Measurements from ENCODE around the gene KRT82.

Gene KRT82

DNA sequence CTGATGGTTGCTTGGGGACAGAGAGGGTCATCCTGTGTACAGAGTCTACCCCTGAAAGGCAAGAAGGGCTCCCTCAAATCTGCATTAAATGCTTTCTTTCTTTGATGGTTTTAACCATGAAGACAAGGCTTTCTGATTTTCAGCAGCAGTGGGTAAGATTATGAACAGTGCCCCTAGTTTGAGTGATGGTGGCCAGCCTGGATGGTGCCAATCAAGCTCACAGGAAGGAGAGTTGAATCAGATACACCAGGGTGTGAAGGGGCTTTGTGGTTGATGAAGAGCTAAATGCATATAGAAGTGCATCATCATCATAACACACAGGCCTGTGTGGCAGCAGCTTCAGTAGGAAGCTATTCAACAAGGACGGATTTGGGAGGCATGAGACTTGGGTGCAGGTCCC lies 44.6 kb downstream of the KRT82 start:
- DNase-seq (ENCODE audit: extremely low spot score), result no peak
- CTCF ChIA-PET, result interaction anchor here (0.5 to 1.7 kb wide), 7 partner anchors 9 to 205 kb away, joined by 3 to 13 read pairs (median 3); no protein-coding TSS in a partner anchor
- POLR2A ChIA-PET, result no interaction called here

DNA sequence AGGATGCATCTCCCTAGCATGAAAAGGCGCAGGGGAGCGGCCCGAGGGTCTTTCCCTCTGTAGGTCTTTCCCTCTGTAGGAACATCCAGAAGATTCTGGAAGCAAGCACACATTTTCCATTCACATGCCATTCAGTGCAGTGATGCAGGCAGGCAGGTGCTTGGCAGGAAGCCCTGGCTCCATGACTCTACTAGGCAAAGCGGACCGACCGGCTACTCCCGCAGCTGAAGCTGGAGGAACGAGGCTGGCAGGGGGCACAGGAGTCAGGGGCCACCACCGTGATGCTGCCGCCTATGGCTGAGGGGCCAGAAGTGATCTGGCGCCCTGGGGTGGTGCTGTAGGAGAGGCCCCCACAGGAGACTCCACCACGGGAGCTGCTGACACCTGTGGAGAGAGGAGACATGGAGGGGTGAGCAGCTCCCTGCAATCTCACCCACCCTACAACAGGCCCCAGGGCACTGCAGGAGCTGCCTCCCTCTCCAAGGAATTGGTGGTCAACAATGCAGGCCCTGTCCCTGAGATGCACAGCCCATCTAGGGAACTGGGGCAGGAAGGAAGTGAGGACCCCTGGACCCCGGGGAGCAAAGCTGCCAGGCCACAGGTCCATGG lies 45.4 kb downstream of the KRT82 start:
- CTCF ChIA-PET, result interaction anchor here (1.1 to 1.7 kb wide), 3 partner anchors 11 to 204 kb away, joined by 5 to 13 read pairs (median 5); no protein-coding TSS in a partner anchor

More for the DNA sequence above, 44.6 kb downstream of the KRT82 start:
- TF ChIP-seq PKNOX1 (IDR thresholded peaks at IDR 0.05), result no peak
- TF ChIP-seq ZNF384 (IDR thresholded peaks at IDR 0.05), result no peak
- TF ChIP-seq BHLHE40 (IDR thresholded peaks at IDR 0.05; ENCODE audit: borderline replicate concordance), result no peak
- no peak for TF ChIP-seq NFRKB (IDR thresholded peaks at IDR 0.05)
- TF ChIP-seq L3MBTL2 (conservative IDR thresholded peaks at IDR 0.05), result no peak
- no peak for TF ChIP-seq FOXA1 (IDR thresholded peaks at IDR 0.05)
- no peak for TF ChIP-seq ELF4 (IDR thresholded peaks at IDR 0.05)
- TF ChIP-seq SP1 (IDR thresholded peaks at IDR 0.05), result no peak
- no peak for TF ChIP-seq HDGF (IDR thresholded peaks at IDR 0.05; ENCODE audit: borderline replicate concordance)
- TF ChIP-seq LEF1 (IDR thresholded peaks at IDR 0.05; ENCODE audit: borderline replicate concordance), result no peak
- TF ChIP-seq TARDBP (IDR thresholded peaks at IDR 0.05), result no peak
- no peak for TF ChIP-seq SUZ12 (IDR thresholded peaks at IDR 0.05)

DNA sequence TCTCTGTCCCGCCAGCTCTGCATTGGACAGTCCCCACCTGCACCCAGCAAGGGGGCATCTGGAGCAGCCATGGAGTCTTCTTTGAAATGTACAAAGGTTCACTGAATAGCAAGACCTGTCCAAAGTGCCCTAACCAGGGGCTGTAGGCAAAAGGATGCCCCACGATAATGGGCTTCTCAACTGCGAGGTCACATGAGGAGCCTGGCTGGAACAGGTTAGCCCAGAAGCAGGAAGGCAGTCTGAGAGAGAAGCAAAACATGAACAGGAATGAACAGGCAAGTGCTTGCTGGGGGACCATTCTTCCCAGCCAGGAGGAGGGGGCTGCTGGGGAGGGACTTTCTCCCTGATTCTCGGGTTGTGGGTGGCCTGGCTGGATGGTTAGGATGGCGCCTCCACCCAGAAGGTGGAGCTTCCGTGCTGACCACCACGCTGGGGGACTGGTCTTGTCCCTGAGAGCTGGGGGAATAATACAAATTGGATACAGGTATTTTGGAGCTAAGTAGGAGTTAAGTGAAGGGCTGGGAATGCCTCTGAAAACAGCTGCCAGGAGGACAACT lies 46.0 kb downstream of the KRT82 start:
- CTCF ChIA-PET, result no interaction called here
- POLR2A ChIA-PET, result no interaction called here
- DNase-seq (ENCODE audit: extremely low spot score), result no peak
- TF ChIP-seq SUZ12 (IDR thresholded peaks at IDR 0.05) (no peak), ARNT (IDR thresholded peaks at IDR 0.05) (no peak), ELF4 (IDR thresholded peaks at IDR 0.05) (no peak), ZNF384 (IDR thresholded peaks at IDR 0.05) (no peak), L3MBTL2 (conservative IDR thresholded peaks at IDR 0.05) (no peak), HDGF (IDR thresholded peaks at IDR 0.05; ENCODE audit: borderline replicate concordance) (no peak), LEF1 (IDR thresholded peaks at IDR 0.05; ENCODE audit: borderline replicate concordance) (no peak), TARDBP (IDR thresholded peaks at IDR 0.05) (no peak), NFRKB (IDR thresholded peaks at IDR 0.05) (no peak), PKNOX1 (IDR thresholded peaks at IDR 0.05) (no peak)

More for the DNA sequence above, 45.4 kb downstream of the KRT82 start:
- TF ChIP-seq FOXA1 (IDR thresholded peaks at IDR 0.05), result no peak
- TF ChIP-seq CTBP1 (IDR thresholded peaks at IDR 0.05; ENCODE audit: borderline replicate concordance), result no peak
- TF ChIP-seq NFRKB (IDR thresholded peaks at IDR 0.05), result no peak
- TF ChIP-seq PKNOX1 (IDR thresholded peaks at IDR 0.05), result no peak
- TF ChIP-seq FOXM1 (IDR thresholded peaks at IDR 0.05; ENCODE audit: borderline replicate concordance), result no peak
- no peak for TF ChIP-seq LEF1 (IDR thresholded peaks at IDR 0.05; ENCODE audit: borderline replicate concordance)
- no peak for TF ChIP-seq ARNT (IDR thresholded peaks at IDR 0.05)
- TF ChIP-seq ELF4 (IDR thresholded peaks at IDR 0.05), result no peak
- no peak for TF ChIP-seq L3MBTL2 (conservative IDR thresholded peaks at IDR 0.05)
- TF ChIP-seq HDGF (IDR thresholded peaks at IDR 0.05; ENCODE audit: borderline replicate concordance), result no peak
- no peak for TF ChIP-seq ZNF384 (IDR thresholded peaks at IDR 0.05)
- POLR2A ChIA-PET, result no interaction called here
- no peak for DNase-seq (ENCODE audit: extremely low spot score)

GRCh38 chr12:52359621-52360061 lies 46.5 kb downstream of the KRT82 start:
- ChIA-PET POLR2A (no interaction called here), CTCF (no interaction called here)
- no peak for DNase-seq (ENCODE audit: extremely low spot score)
- TF ChIP-seq NFRKB (IDR thresholded peaks at IDR 0.05) (no peak), BHLHE40 (IDR thresholded peaks at IDR 0.05; ENCODE audit: borderline replicate concordance) (no peak), HDGF (IDR thresholded peaks at IDR 0.05; ENCODE audit: borderline replicate concordance) (no peak), PKNOX1 (IDR thresholded peaks at IDR 0.05) (no peak), FOXA1 (IDR thresholded peaks at IDR 0.05) (no peak), FOXM1 (IDR thresholded peaks at IDR 0.05; ENCODE audit: borderline replicate concordance) (no peak), SP1 (IDR thresholded peaks at IDR 0.05) (no peak), L3MBTL2 (conservative IDR thresholded peaks at IDR 0.05) (no peak), ARNT (IDR thresholded peaks at IDR 0.05) (no peak), CTBP1 (IDR thresholded peaks at IDR 0.05; ENCODE audit: borderline replicate concordance) (no peak), TARDBP (IDR thresholded peaks at IDR 0.05) (no peak), LEF1 (IDR thresholded peaks at IDR 0.05; ENCODE audit: borderline replicate concordance) (no peak), ZNF384 (IDR thresholded peaks at IDR 0.05) (no peak), FOXK2 (IDR thresholded peaks at IDR 0.05) (no peak), SUZ12 (IDR thresholded peaks at IDR 0.05) (no peak), ELF4 (IDR thresholded peaks at IDR 0.05) (no peak)

GRCh38 chr12:52358575-52359350 lies 47.4 kb downstream of the KRT82 start:
- ChIA-PET CTCF (interaction anchor here (1.1 kb wide), 1 partner anchor 80 kb away, joined by 3 read pairs; no protein-coding TSS in a partner anchor), POLR2A (no interaction called here)
- no peak for DNase-seq (ENCODE audit: extremely low spot score)
- TF ChIP-seq SP1 (IDR thresholded peaks at IDR 0.05) (no peak), FOXA1 (IDR thresholded peaks at IDR 0.05) (no peak), FOXK2 (IDR thresholded peaks at IDR 0.05) (no peak), CTBP1 (IDR thresholded peaks at IDR 0.05; ENCODE audit: borderline replicate concordance) (no peak), HDGF (IDR thresholded peaks at IDR 0.05; ENCODE audit: borderline replicate concordance) (no peak), FOXM1 (IDR thresholded peaks at IDR 0.05; ENCODE audit: borderline replicate concordance) (no peak), SUZ12 (IDR thresholded peaks at IDR 0.05) (no peak), LEF1 (IDR thresholded peaks at IDR 0.05; ENCODE audit: borderline replicate concordance) (no peak)
